ENCODE data around the gene LRP3.
A peak's percentile ranks its signal among the peaks of the same experiment; 100 is the strongest.

Gene LRP3

DNA sequence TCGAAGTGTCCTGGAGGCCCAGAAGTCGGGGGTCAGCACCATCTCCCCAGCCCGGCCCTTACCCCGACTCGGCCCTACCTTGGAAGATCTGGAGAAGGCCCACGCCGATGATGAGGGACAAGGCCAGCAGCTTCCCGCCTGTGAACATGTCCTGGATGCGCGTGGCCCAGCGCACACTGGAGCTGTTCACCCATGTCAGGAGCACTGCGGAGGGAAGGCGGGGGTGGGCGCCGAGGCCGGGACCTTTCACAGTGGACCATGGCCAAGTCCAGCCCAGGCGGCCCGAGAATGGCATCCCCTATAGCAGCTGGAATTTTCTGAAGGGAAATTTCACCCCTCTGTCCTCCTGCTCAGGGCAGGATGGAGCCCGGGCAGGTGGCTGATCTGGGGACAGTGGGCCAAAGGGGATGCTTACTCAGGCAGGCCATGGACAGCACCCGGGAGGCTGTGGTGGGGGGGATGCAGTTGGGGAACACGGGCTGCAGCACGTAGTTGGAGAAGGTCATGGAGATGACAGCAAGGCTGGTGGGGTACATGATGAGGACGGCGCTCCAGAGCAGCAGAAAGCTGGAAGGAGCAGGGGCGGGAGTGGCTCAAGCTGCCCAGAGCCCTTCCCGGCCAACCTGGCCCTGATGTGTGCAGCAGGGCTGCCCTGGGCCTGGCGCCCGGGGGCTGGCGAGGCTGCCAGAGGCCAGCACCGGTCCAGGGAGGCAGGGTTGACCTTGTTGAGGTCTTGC lies 18.5 kb downstream of the LRP3 start:
- TF ChIP-seq, protein P1, sequence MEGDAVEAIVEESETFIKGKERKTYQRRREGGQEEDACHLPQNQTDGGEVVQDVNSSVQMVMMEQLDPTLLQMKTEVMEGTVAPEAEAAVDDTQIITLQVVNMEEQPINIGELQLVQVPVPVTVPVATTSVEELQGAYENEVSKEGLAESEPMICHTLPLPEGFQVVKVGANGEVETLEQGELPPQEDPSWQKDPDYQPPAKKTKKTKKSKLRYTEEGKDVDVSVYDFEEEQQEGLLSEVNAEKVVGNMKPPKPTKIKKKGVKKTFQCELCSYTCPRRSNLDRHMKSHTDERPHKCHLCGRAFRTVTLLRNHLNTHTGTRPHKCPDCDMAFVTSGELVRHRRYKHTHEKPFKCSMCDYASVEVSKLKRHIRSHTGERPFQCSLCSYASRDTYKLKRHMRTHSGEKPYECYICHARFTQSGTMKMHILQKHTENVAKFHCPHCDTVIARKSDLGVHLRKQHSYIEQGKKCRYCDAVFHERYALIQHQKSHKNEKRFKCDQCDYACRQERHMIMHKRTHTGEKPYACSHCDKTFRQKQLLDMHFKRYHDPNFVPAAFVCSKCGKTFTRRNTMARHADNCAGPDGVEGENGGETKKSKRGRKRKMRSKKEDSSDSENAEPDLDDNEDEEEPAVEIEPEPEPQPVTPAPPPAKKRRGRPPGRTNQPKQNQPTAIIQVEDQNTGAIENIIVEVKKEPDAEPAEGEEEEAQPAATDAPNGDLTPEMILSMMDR (IDR thresholded peaks at IDR 0.05; ENCODE audit: insufficient read depth, low read depth, low read length, missing control alignments) = no peak
- DNase-seq (ENCODE audit: low read depth) = no peak
- no peak overlapping the region for H3K4me3 ChIP-seq (ENCODE audit: low read length)

GRCh38 chr19:33214596-33214995 lies 20.5 kb downstream of the LRP3 start:
- DNase-seq (ENCODE audit: low read depth) = peak; percentile 19
- TF ChIP-seq, protein P1 (IDR thresholded peaks at IDR 0.05; ENCODE audit: insufficient read depth, low read depth, low read length, missing control alignments) = peak; percentile 26
- H3K4me3 ChIP-seq (ENCODE audit: low read length) = no peak overlapping the region

DNA sequence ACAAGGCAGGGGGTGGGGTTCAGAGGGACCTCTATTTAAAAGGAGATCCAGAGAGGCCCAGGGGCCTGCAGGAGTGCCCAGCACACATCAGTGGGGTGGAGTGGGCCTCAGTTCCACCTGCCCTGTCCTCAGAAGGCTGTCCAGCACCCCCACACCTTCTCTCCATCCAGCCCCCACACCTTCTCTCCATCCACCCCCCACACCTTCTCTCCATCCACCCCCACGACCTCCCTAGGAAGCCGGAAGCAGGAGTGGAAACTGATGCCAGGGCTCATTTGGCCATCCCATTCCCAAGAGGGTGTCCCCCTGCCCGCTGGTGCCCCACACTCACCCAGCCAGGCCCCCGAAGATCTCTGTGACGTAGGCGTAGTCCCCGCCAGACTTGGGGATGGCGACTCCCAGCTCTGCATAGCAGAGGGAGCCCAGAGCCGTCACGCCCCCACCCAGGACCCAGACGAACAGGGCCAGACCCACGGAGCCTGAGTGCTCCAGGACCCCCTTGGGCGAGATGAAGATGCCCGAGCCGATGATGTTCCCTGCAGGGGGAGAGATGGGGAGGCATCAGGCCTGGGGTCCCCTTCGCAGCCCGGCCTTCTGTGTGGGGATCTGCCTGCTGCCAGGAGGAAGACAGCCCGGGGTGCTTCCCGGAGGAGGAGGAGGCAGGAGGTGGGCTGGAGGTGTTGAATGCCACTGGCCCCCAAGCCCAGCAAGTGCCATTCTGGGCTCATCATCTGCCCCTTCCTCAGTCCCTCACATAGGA lies 21.5 kb downstream of the LRP3 start:
- H3K4me3 ChIP-seq (ENCODE audit: low read length) = no peak overlapping the region
- no peak for DNase-seq (ENCODE audit: low read depth)
- TF ChIP-seq, protein P1 (IDR thresholded peaks at IDR 0.05; ENCODE audit: insufficient read depth, low read depth, low read length, missing control alignments) = no peak

DNA sequence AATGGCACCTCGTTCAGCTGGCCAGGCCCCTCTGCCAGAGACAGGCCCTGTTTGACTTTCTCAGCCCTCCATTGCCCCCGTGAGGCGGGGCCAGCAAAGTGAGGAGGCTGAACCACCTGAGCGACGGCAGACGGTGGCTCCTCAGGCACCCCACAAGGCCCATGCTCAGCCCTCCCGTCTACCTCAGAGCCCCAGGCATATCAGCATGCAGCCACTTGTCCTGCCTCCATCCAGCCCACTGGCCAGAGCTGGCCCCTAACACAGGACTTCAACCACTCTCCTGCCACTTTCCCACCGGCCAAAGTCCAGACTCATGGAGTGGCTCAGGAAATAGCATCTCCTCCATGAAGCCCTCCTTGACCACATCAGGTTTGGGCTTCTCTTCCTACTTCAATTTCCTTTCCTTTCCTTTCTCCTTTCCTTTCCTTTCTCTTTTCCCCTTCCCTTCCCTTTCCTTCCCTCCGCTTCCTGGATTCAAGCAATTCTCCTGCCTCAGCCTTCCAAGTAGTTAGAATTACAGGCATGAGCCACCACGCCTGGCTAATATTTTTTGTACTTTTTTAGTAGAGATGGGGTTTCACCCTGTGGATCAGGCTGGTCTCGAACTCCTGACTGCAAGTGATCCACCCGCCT lies 22.2 kb downstream of the LRP3 start:
- no peak for DNase-seq (ENCODE audit: low read depth)
- TF ChIP-seq, protein P1 (IDR thresholded peaks at IDR 0.05; ENCODE audit: insufficient read depth, low read depth, low read length, missing control alignments) = no peak
- no peak overlapping the region for H3K4me3 ChIP-seq (ENCODE audit: low read length)

DNA sequence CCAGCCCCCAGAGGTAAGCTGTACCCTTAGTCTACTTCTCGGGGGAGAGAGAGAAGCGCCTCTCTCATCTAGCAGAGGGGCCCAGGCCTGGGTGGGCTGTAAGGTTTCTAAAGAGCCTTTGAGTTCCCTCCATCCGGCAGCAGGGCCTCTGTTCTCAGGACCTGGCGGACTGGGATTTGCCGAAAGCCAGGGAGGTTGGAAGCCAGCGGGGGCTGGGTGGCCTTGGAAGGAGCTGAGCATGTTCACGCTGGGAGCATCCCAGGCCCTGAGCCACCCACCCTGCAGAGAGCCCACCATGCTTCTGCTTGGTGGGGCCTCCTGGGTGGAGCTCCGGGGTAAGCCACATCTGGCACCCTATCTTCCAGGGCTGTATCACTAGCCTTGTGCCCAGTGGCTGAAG lies 23.8 kb downstream of the LRP3 start:
- H3K4me3 ChIP-seq (ENCODE audit: low read length) = no peak overlapping the region
- DNase-seq (ENCODE audit: low read depth) = no peak
- TF ChIP-seq, protein P1 (IDR thresholded peaks at IDR 0.05; ENCODE audit: insufficient read depth, low read depth, low read length, missing control alignments) = no peak

DNA sequence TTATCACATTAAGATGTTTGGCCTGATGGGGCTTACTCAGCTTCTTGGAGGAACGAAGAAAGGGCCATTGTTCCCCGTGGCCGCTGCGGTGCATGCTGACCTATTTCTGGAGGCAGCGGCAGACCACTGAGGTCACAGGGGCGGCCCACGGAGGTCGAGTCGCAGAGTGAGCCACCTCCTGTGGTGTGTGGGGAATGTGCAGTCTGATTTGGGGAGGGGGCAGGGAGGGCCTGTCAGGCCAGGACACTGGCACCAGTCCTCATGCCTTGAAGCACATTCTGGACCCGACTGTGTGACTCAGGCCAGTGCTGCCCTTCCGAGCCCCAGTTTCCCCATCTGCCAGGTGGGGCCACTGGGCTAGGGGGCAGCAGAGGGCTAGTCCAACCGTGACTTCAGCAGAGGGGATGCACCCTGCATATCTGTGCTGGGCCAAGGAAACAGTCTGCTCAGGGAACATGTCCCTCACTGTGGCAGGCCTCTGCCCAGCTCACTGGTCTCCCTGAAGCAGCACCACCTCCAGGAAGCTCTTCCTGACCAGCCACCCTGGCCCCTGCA lies 25.2 kb downstream of the LRP3 start:
- no peak for DNase-seq (ENCODE audit: low read depth)
- TF ChIP-seq, protein P1 (IDR thresholded peaks at IDR 0.05; ENCODE audit: insufficient read depth, low read depth, low read length, missing control alignments) = no peak

More for the DNA sequence above, 25.2 kb downstream of the LRP3 start:
- no peak overlapping the region for H3K4me3 ChIP-seq (ENCODE audit: low read length)
